ELR (cell line): ENCODE measurements around the gene KCNMB2.
"Not testable (repeated sequence)": the region's sequence is repeated elsewhere in the genome, so short reads cannot be mapped to it uniquely, and the experiment has no call there.

Experiments
- DNase-seq: peaks from one replicate; pipeline ENCODE4 v3.0.0-alpha.2; 2015; ENCODE audit warnings: low read depth

Gene KCNMB2

DNA sequence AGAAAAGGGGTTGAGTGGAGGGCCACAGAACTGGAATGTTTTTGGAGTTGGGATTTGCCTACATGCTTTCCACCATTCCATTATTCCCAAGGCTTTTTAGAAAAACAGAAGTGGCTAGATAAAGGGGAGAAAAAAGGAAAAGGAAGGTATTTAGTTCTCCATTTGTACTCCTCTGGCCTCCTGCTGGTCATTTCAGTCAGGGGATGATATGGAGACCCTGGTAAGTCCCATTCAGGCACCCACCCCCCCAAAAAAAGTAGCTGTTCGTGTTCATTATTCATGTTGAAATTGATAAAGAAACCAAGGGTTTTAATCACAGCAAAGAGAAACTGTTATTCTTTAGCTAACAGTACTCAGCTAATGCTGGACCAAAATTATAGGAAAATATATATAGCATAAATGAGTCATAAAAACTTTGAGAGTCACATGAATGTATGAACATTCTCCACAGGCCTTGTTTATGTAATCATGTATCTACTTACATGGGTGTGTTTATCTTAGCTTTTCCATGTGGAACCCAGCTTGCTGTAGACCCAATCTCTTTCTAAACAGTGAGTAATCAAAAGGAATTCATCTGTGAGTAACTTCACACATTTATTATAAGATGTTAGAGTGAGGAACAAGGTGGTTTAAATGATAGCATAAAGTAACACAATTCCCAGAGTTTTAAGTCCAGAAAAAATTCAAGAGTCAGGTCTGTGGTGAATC, 167.2 kb downstream of the KCNMB2 start:
- DNase-seq, result peak; percentile 45

DNA sequence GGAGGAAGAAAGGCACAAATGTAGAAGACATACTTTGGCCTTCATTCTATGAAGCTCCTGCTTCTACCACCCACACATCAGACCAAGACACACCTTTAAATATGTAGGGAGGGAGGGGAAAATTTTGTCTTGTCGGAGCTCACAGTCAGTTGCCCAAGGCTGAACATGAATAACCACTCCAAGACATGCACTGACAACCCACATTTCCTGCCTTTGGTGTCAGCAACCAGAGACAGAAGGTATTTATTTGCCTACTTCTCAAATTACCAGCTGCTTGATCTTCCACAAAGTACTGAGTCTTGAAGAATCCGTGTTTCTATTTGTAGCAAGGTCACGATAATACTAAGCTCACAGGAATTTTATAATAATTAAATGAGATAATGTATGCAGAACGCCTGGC, 169.7 kb downstream of the KCNMB2 start:
- no peak for DNase-seq

DNA sequence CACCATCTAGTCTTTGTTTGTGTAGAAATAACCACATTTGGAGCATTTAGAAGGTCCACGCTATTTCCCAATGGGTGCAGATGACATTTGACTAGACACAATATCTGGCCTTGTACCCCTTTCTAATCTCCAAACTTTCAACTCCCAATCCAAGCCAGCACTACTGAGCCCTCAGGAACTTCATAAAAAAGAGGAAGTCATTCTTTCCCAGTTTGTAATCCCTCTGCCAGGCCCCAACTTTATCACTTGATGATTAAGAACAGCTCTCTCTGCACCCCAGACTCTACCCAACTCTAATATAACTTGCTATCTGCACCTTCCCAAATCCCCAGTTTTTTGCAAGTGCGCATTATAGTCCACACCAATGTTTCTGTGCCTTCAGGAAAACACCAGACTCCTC, 170.2 kb downstream of the KCNMB2 start:
- no peak for DNase-seq

DNA sequence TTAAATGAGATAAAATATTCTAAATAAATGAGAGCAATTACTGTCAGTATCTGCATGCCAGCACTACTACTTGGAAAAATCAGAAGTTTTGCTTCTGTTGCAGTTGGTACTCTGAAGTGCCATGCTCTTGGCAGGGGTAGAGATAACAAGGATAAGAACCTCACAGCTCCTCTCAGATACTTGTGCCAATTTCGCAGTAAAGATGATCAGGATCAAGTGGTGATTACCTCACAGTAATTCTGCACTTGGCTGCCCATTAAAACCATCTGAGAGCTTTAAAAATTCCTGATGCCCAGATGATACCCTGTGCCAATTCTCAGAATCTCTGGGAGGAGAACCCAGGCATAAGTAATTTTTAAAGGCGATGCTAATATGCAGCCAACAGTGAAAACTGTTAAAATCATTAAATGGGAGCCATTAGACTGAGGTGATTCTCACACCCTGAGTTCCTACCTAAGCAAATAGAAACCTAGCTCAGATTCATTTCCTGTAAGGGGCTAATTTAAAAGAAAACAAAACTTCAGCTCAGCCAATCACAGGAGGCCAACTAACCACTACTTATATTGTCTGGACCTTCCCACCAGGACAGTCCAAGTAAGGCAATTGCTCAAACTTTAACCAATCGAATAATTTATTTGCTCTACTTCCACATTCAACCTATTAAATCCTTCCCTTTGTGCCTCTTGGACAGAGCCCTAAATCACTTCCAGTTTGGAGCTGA, 171.2 kb downstream of the KCNMB2 start:
- DNase-seq, result no peak

DNA sequence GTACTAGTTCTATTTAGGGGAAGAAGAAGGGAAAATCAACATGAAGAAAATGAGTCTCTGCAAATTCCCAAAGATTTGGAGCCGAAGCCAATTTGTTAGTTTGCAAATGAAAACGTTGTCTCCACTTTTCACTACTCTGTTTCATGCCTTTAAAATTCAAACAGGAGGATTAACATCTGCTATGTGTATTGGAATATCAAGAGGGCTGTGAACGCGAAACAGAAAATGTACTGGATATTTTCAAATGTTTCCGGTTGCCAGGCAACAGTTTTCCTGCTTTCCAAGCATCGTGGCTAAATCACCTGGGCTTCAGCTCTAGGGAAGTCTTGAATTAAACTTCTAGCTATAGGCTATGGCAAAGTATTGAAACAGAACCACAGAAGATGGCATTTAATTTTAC, 172.8 kb downstream of the KCNMB2 start:
- no peak for DNase-seq

DNA sequence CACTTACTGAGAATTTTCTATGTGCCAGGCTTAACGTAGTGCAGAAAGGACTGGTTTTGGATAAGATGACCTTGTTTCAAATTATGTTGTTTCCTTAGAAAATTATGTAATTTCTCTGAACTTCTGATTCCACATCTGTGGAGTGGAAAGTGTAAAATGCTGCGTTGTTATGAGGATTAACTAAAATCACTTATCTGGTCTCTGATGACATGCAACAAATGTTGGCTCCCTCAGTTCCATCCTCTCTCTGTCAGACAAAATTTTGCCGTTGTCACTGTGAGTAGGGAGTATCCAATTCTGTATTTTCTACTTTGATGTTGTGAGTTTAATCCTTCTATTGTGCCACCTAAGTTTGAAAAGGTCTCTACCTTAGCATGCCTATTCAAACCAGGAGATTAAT, 175.5 kb downstream of the KCNMB2 start:
- no peak for DNase-seq

DNA sequence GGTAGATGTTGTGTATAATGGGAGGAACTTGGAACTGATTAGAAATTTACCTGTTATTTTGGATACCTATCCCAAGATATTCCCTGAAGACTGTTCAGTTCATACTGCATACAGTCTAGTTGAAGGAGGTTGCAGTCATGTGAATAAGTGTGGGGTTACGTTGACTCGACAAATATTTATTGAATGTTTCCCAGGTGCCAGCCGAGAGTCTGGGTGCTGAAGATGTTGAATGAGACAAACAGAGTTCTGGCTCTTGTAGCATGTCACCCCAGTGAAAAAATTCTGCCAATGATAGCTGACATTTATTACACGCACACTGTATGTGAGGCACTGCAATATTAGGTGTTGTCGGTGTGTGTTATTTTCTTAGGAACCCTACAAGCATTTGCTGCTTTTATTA, 176.0 kb downstream of the KCNMB2 start:
- no peak for DNase-seq

DNA sequence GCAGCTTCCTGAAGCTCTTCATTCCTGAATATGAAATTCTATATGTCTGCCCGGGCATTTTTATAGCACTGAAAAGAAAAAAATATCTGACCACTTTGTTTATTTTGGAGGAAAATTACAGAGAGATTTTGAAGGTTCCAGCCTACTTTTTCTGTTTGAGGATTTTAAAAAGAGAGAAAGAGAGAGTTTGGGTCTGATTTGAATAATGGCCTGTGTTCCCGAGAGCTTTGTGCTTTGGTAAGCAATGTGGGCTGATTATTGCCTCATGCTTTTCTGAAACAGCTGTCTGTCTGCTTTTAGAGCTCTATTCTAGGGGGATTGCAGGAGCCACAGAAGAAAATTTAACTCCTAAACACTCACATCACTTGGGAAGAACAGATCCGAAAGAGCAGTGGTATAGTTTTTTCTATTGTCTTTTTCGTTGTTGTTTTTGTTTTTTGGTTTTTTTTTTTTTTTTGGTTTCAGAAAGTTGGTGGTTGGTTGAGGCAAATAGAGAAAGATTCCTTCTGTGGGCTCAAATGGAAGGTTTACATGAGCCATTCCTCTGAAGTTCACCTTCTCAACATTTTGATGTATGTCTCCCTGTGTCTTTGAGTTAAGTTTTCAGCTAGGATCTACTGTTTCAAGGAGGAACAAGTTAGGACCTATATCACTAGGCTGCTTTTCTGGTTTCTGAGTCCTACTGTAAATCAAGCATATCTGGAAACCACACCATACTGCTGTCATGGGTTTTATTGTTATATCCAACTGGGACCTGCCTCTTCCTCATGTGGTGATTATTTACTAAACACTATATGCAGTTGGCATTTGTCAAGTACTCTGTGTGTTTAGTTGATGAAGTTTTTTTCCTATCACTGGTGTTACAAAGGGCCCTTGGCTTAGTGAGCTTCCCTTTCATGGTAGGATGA, 178.9 kb downstream of the KCNMB2 start:
- no peak for DNase-seq

DNA sequence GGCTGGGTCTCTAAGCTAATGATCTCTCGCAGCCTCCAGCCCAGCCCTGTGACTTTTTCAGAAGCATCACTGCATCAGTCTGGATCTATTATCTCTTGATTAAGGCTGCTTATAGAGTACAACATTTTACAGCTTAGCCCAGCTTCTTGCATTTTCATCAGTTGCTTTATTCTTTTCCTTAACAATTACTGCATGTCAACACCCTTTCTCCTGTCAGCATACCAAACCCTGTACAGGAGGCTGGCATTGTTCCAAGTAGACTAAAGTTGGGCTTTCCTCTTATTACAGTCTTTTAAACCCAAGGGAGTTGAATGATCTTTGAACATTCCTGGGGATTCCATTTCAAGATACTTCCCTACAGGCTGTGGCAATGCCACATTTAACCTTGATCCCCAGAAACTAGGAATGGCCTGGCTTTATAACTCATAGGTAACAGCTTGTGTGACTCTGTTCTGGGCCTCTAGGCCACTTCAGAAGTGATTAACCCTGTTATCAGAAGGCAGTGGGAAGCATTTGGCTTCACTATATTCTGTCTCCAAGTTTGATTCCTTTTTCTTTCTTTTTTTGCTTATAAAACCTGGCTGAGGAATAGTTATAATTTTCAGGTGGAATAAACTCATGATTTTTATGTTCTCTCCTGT, 182.9 kb downstream of the KCNMB2 start:
- DNase-seq, result no peak

DNA sequence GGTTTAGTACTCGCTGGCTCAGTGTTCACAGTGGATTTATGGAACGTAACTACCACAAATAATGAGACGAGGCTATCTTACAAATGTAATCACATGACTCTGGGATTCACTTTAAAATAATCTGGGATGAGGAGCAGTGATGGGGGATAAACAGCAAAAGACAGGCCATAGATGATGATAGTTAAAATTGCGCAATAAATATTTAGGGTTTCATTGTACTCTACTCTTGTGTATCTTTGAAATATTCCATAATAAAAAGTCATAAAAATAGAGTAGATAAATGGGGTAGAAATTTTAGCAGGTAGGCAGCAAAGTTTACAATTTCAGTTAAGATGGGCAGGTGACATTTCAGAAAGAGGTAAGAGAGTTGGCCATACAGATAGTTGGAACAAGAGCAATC, 196.6 kb downstream of the KCNMB2 start:
- no peak for DNase-seq

DNA sequence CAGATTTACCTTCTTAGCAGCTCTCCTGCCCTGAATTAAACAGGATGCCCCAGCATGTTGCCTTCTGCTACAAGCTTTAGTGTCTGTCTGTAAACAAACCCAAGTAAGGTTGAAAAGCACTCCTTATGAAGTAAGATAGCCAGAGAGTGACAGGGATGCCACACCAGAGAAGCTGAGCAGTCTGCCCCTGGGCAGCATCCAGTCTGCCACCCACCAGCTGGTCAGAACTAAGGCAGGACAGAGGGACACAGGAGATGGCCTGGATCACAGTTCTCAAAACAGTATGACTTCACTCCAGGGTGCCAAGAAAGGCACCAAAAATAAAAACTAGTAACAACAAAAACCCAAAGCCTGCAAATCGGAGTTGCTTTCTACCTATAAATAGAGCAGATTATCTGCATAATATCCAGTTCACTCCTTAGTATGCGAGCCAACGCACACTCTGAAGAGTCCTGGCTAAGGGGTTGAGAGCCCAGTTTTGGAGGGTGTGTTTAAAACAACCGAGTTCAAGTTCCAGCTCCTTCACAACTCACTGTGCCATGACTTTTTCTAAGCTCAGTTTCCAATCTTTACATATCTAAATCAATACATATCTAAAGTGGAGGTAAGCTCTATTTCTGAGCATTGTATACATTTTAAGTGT, 198.9 kb downstream of the KCNMB2 start:
- no peak for DNase-seq

DNA sequence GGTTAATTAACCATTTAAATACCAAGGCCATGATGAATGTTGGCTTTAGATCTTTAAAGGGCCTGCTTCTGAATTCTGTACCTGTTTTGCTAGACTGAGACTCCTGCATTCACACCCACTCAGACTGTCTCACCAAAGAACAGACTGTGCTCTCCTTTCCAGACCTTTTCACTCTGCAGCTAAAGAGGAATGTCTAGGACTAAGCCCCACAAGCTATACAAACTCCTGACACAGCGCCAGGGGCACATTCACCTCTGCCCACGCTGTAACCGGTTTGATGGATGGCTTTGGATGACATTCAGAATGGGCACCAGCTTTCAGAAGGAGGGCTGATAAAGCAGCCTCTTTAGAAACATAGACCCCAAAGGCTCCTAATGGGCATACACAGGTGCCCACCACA, 200.1 kb downstream of the KCNMB2 start:
- DNase-seq, result no peak

DNA sequence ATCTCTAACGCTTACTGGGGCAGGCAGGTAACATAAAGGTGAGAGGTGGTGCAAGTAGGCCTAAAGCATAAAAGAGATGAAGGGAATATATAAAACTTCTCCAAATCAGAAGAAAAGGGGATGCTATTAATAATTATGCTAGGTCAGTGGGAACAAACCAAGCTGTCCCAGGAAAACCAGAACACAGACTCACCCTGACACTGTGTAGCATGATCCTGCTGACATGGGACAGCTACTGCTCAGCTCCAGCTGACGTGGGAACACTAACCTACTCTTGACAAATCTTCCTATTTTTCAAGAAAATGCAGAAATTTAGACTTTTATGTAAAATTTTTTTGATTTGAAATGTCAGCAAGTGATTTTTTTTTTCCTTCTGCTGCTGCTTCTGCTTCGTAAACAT, 203.5 kb downstream of the KCNMB2 start:
- DNase-seq, result no peak

DNA sequence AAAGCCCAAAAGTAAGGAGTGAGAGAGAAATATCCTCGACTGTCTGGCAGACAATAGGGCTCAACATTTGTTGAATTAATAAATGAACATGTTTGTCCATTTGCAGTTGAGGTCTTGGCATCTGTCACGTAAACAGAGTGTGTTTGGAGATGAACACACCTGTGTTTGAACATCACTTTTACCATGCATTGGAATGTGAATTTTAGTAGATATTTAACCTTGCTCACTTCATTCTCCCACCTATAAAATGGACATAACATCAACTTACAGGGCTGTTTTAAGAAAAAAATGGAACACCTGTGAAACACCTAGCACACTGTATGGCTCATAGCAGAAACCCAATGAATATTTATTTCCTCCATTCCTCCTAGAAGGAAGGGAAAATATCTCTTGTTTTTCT, 204.8 kb downstream of the KCNMB2 start:
- DNase-seq, result no peak

DNA sequence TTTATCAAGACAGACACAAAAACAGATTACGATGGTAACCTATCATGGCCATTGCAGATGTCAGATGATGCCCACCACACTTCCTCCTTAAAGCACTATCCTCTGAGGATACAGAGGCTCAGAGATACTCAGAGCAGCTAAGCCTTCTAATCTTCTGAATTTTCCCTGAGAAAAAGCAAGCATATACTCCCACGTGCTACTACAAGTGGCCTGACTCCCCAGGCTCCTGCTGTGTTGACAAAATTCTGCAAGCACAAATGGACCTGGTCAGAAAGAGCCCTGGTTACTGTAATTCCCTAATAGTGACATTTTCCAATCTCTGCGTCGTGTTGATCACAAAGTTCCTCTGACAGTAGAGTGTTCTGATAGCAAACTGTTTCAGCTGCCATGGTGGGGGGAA, 207.1 kb downstream of the KCNMB2 start:
- no peak for DNase-seq

DNA sequence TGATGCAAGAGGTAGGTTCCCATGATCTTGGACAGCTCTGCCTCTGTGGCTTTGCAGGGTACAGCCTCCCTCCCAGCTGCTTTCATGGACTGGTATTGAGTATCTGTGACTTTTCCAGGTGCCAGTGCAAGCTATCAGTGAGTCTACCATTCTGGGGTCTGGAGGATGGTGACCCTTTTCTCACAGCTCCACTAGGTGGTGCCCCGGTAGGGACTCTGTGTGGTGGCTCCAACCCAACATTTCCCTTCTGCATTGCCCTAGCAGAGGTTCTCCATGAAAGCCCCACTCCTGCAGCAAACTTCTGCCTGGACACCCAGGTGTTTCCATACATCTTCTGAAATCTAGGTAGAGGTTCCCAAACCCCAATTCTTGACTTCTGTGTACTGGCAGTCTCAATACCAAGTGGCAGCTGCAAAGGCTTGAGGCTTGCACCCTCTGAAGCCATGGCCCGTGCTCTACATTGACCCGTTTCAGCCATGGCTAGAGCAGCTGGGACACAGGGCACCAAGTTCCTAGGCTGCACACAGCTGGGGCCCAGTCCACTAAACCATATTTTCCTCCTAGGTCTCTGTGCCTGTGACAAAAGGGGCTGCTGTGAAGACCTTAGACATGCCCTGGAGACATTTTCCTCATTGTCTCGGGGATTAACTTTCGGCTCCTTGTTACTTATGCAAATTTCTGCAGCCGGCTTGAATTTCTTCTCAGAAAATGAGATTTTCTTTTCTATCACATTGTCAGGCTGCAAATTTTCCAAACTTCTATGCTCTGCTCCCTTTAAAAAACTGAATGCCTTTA, 209.8 kb downstream of the KCNMB2 start:
- not testable (repeated sequence) for DNase-seq

DNA sequence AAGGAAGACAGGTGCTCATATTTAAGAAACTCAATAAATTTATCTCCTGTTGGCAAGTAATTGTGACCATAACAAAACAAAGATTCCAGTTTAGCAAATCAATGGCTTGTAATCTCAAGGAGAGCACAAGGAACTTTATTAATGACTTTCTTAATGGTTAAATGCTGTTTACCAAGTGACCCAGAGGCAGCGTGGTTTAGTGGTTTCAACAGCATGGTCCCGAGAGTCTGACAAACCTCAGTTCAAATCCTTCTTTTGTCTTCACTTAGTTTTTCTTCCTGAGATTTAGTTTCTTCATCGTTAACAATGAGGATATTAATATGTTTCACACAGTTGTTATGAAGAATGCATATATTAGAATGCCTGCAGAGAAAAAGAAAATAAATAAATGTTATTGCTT, 212.6 kb downstream of the KCNMB2 start:
- DNase-seq, result no peak

DNA sequence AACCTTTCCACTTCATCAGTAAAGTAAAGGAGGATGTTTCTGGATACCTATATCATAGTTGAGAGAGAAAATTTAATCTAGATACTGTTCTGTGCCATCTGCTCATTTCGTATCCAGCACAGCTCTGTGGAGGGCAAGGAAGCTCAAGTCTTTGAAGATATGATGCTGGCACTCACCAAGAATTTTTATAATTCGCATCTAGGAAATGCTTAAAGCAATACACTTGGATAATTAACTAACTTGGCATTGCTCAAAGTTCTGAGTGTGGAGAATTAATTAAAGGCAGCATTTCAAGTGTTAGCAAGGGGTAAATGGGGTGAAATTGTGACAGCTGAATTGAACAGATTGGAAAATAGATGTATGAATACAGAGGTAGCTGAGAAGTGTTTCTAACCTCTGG, 213.2 kb downstream of the KCNMB2 start:
- DNase-seq, result no peak

DNA sequence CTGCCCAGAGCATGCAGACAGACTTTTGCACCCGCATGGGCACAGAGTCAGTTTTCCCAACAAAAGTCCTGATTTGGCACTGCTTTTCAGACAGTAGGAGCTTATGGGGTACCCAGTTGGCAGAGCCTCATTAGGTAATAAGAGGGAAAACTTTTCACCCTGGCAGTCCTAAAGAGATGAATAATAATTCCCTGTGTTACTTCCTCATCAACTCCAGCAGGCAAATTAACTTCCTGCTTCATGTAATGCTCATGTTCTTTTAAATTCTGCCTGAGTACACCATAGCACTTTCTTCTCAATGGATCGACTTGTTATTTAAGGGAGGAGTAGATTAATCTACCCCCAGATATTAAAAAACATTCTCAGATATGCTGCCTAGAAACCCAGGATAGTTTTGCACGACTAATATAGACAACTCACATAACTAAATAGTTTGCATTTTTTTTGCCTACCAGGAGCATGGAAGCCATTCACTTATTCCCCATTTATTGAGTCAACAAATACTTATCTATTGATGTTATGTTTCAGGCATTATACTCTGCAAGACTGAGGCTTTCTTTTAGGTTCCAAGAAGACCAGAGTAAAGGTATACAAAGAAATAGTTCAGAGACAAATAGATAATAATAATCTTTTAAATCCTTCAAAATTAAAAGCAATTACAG, 214.5 kb downstream of the KCNMB2 start:
- DNase-seq, result no peak

DNA sequence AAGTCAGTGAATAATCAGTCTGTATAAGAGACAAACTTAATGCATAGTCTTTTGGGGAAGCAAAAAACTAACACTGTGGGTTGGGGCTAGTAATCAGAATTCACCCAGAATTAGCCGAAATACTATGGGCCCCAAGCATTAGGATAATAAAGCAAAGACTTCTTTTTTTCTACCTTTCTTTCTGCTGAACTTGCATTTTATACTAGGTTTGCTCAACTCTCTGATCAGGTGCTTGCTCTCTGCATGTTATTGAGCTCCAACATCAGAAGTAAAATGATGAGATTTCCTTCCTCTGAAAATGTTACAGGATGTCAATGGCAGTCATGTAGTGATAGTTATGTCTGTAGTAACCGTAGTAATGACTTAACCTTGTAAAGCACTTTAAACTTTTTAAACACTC, 216.6 kb downstream of the KCNMB2 start:
- DNase-seq, result no peak
